Liver (tissue), 9 donors: ENCODE measurements around the gene TGFBR3L. TPM values are rescaled to one million over a fixed set of nuclear protein-coding genes. Genes with fewer than 3 reads are reported as not detected.

ENCODE experiments used
- DNase-seq: peaks from one replicate; pipeline ENCODE4 v3.0.0-alpha.2; 2017; ENCODE audit warnings: low spot score
- H3K27ac ChIP-seq, 2 donors: one replicate each; pipeline ENCODE4 v1.7.0; 2013; ENCODE audit warnings: inconsistent platforms in 2 of 2, low read length in 2 of 2, control low read depth in 1 of 2, low read depth in 1 of 2, mild to moderate bottlenecking in 1 of 2
- H3K27me3 ChIP-seq, 4 donors: one replicate each; pipeline versions ENCODE4 v1.6.1 to v1.7.0; 2013; ENCODE audit warnings: low read length in 3 of 4, inconsistent platforms in 1 of 4, mild to moderate bottlenecking in 1 of 4, moderate library complexity in 1 of 4; ENCODE audit not compliant: control insufficient read depth in 4 of 4, insufficient read depth in 4 of 4
- H3K36me3 ChIP-seq, 4 donors: one replicate each; pipeline versions ENCODE4 v1.6.1 to v1.7.0; 2013; ENCODE audit warnings: low read length in 3 of 4, mild to moderate bottlenecking in 3 of 4, low read depth in 1 of 4, moderate library complexity in 1 of 4; ENCODE audit not compliant: control insufficient read depth in 4 of 4, insufficient read depth in 3 of 4
- H3K4me1 ChIP-seq, 4 donors: one replicate each; pipeline versions ENCODE4 v1.6.1 to v1.7.0; 2013; ENCODE audit warnings: low read length in 3 of 4, mild to moderate bottlenecking in 3 of 4, moderate library complexity in 1 of 4; ENCODE audit not compliant: control insufficient read depth in 4 of 4, insufficient read depth in 4 of 4
- H3K4me3 ChIP-seq, 3 donors: one replicate each; pipeline versions ENCODE4 v1.6.1 to v1.7.0; 2013; ENCODE audit warnings: low read length in 3 of 3, control low read depth in 1 of 3, low read depth in 1 of 3, mild to moderate bottlenecking in 1 of 3
- H3K9ac ChIP-seq, 2 donors: one replicate each; pipeline ENCODE4 v1.7.0; 2013; ENCODE audit warnings: low read length in 2 of 2, mild to moderate bottlenecking in 2 of 2, moderate library complexity in 2 of 2, control low read depth in 1 of 2, low read depth in 1 of 2
- H3K9me3 ChIP-seq, 4 donors: one replicate each; pipeline versions ENCODE4 v1.6.1 to v1.7.0; 2013; ENCODE audit warnings: low read length in 3 of 4; ENCODE audit not compliant: control insufficient read depth in 4 of 4
- ATF3 ChIP-seq: IDR thresholded peaks from 2 replicates; pipeline ENCODE4 v1.6.1; 2016; ENCODE audit warnings: antibody characterized with exemption
- CTCF ChIP-seq: fragments of 150-350 bp; IDR thresholded peaks from 2 replicates; pipeline ENCODE4 v1.5.1; 2017; ENCODE audit warnings: improper control_type of control experiment, low read depth, low read length; ENCODE audit not compliant: missing input control
- EGR1 ChIP-seq, 2 donors: IDR thresholded peaks; 2 replicates each; pipeline ENCODE4 v1.6.1; 2016 to 2018; ENCODE audit warnings: antibody characterized with exemption in 2 of 2, low read depth in 2 of 2
- FOXA1 ChIP-seq: IDR thresholded peaks from 2 replicates; pipeline ENCODE4 v1.6.1; 2016; ENCODE audit warnings: antibody characterized with exemption
- FOXA2 ChIP-seq: IDR thresholded peaks from 2 replicates; pipeline ENCODE4 v1.6.1; 2016; ENCODE audit warnings: antibody characterized with exemption
- GABPA ChIP-seq, 2 donors: IDR thresholded peaks in 1 of 2; conservative IDR thresholded peaks in 1 of 2; 2 replicates each; pipeline ENCODE4 v1.6.1; 2016; ENCODE audit warnings: antibody characterized with exemption in 2 of 2, mild to moderate bottlenecking in 1 of 2, moderate library complexity in 1 of 2
- HNF4A ChIP-seq, 2 donors: conservative IDR thresholded peaks; 2 replicates each; pipeline ENCODE4 v1.6.1; 2016; ENCODE audit warnings: antibody characterized with exemption in 2 of 2, mild to moderate bottlenecking in 2 of 2
- HNF4G ChIP-seq: IDR thresholded peaks from 2 replicates; pipeline ENCODE4 v1.6.1; 2016; ENCODE audit warnings: antibody characterized with exemption
- MAX ChIP-seq: IDR thresholded peaks from 2 replicates; pipeline ENCODE4 v1.6.1; 2016; ENCODE audit warnings: antibody characterized with exemption
- REST ChIP-seq: IDR thresholded peaks from 2 replicates; pipeline ENCODE4 v1.6.1; 2016; ENCODE audit warnings: antibody characterized with exemption, mild to moderate bottlenecking
- RXRA ChIP-seq, 2 donors: IDR thresholded peaks; 2 replicates each; pipeline ENCODE4 v1.6.1; 2017 to 2018; ENCODE audit warnings: antibody characterized with exemption in 2 of 2, mild to moderate bottlenecking in 1 of 2
- SP1 ChIP-seq: IDR thresholded peaks from 2 replicates; pipeline ENCODE4 v1.6.1; 2018; ENCODE audit warnings: antibody characterized with exemption, mild to moderate bottlenecking
- TAF1 ChIP-seq: conservative IDR thresholded peaks from 2 replicates; pipeline ENCODE4 v1.6.1; 2016; ENCODE audit warnings: antibody characterized with exemption, mild to moderate bottlenecking
- YY1 ChIP-seq: IDR thresholded peaks from 2 replicates; pipeline ENCODE4 v1.6.1; 2016; ENCODE audit warnings: antibody characterized with exemption, mild to moderate bottlenecking
- ZBTB33 ChIP-seq: IDR thresholded peaks from 2 replicates; pipeline ENCODE4 v1.6.1; 2016; ENCODE audit warnings: antibody characterized with exemption
- WGBS: extraction: QIAGEN DNeasy Blood & Tissue Kit; methylation state at CpG from one replicate; pipeline ENCODE4 v1.1.7; 2013; 5-methylcytosine and 5-hydroxymethylcytosine counted together
- polyA plus RNA-seq, 2 donors: library from polyadenylated mRNA; stranded (reverse) in 1 of 2; unstranded in 1 of 2; fragments of 200-250 nt in 1 of 2; fragments of >200 nt in 1 of 2; fragmentation: Nextera tagmentation in 1 of 2; extraction: Ambion mirVana in 1 of 2; gene quantifications; one replicate each; pipeline versions ENCODE4 v1.2.1 to v1.2.3, GENCODE V29; 2013 to 2015
- total RNA-seq, 2 donors: library from RNA; depleted of rRNA; stranded (reverse); fragments of >200 nt; gene quantifications; one replicate each; pipeline ENCODE4 v1.2.3, GENCODE V29; 2014
- donor health status: healthy.
- donor health status: healthy.
- donor health status: healthy.
- donor health status: healthy.
- donor health status: healthy.

The TGFBR3L gene
- total and polyA plus RNA-seq, 4 donors = 0.32 to 2.5 (median 0.36) TPM; not detected in 1

GRCh38 chr19:7868326-7868670, 46.3 kb upstream of the TGFBR3L start:
- 28% methylated on average over 21 of the region's 21 CpGs for WGBS
- no peak overlapping the region for H3K27ac ChIP-seq
- H3K27me3 ChIP-seq = peaks cover 0 to 5% (median 3%) of the 10 kb centered on the region in 4 donors
- no peak for DNase-seq
- H3K36me3 ChIP-seq = peaks cover 0 to 1% (median 0%) of the 10 kb centered on the region in 4 donors
- no peaks in the 10 kb centered on the region for H3K9me3 ChIP-seq
- no peak overlapping the region for H3K4me3 ChIP-seq
- H3K4me1 ChIP-seq = peaks cover 9 to 32% (median 12%) of the 10 kb centered on the region in 4 donors
- no peak overlapping the region for H3K9ac ChIP-seq
- no peak for TF ChIP-seq SP1

GRCh38 chr19:7868671-7869452, 45.8 kb upstream of the TGFBR3L start:
- DNase-seq = peak; percentile 81
- Histone ChIP-seq H3K9ac (no peak overlapping the region), H3K36me3 (peaks cover 0 to 1% (median 0%) of the 10 kb centered on the region in 4 donors), H3K4me1 (peaks cover 9 to 32% (median 12%) of the 10 kb centered on the region in 4 donors), H3K27me3 (peaks cover 0 to 7% (median 5%) of the 10 kb centered on the region in 4 donors), H3K4me3 (peak overlapping the region in 2 of 3 donors; percentile 47 to 49), H3K9me3 (no peaks in the 10 kb centered on the region), H3K27ac (peak overlapping the region in 1 of 2 donors; percentile 41)
- TF ChIP-seq EGR1 (IDR thresholded peaks at IDR 0.05; ENCODE audit: low read depth in 2 of 2) (no peak), HNF4G (no peak), ATF3 (no peak), ZBTB33 (no peak), RXRA (IDR thresholded peaks at IDR 0.05) (no peak), FOXA2 (no peak), CTCF (peak; percentile 65), SP1 (peak; percentile 21), MAX (no peak), TAF1 (no peak), GABPA (IDR thresholded peaks at IDR 0.05 in 1 of 2, conservative IDR thresholded peaks at IDR 0.05 in 1 of 2) (no peak), REST (no peak), YY1 (no peak), FOXA1 (no peak), HNF4A (conservative IDR thresholded peaks at IDR 0.05) (no peak)
- WGBS = 2% methylated on average over 67 of the region's 67 CpGs
